GM19328 (cell line): Measurements from ENCODE around the gene BSPH1.
"Not testable (repeated sequence)": the region's sequence is repeated elsewhere in the genome, so short reads cannot be mapped to it uniquely, and the experiment has no call there.

Experiments
- ATAC-seq: cut with Tn5 transposase; IDR thresholded peaks from one replicate; pipeline ENCODE4 v1.9.1; 2021; ENCODE audit warnings: mild to moderate bottlenecking, moderate library complexity; ENCODE audit not compliant: unreplicated experiment

Gene BSPH1

GRCh38 chr19:47928581-47928980, 63.4 kb downstream of the BSPH1 start:
- ATAC-seq, result not testable (repeated sequence)

DNA sequence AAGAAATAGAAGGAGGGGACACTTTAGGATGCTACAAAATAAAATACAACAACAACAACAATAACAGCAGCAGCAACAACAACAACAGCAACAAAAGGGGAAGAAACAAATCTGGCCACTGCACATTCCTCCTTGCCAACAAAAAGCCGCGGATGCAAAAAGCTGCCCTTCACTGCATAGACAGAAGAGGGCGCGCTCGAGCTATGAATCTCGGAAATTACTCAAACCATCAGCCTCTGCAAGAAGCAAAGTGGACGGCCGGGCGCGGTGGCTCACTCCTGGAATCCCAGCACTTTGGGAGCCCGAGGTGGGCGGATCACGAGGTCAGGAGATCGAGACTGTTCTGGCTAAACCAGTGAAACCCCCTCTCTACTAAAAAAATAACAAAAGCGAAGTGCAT, 71.9 kb downstream of the BSPH1 start:
- ATAC-seq, result not testable (repeated sequence)
